ENCODE results near the gene BRD9.

Gene BRD9

DNA sequence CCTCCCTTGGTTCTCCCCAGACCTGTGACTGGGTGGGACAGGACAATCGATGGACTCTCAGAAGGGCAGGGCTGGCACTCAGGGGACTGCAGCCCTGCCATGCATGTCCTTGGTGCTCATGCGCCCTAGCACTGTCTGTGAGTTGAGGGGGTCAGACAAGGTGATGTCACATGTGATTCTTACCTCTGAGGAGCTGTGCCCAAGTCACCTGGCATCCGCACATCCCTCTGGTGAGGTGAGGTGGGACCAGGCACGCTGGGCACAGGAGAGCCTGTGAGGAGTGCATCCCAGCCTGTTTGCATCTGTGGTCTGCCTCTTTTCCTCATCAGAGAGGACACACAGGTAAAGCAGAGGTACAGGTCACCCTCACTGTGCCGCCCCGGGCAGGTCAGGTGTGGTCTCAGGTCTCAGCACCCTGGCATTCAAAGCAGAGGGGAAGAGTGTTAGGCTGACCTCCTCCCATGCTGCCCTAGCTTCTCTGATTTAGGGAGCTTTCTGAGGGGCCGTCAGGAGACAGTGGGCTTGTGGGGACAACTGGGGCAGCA, 14.8 kb upstream of the BRD9 start:
- Histone ChIP-seq H3K36me3 (ENCODE audit: insufficient read depth) (peaks cover 4% of the 10 kb centered on the region), H3K9ac (no peak overlapping the region), H4K20me1 (ENCODE audit: insufficient read depth) (no peaks in the 10 kb centered on the region), H3K27me3 (ENCODE audit: insufficient read depth, low read depth) (no peaks in the 10 kb centered on the region), H2AFZ (ENCODE audit: low read depth) (no peak overlapping the region), H3K79me2 (ENCODE audit: insufficient read depth, low read depth) (no peaks in the 10 kb centered on the region), H3K4me3 (IDR thresholded peaks at IDR 0.05; ENCODE audit: insufficient read depth, low read depth, low read length) (no peak overlapping the region), H3K4me2 (no peak overlapping the region), H3K27ac (no peak overlapping the region), H3K4me1 (ENCODE audit: low read depth, poor library complexity, severe bottlenecking) (no peaks in the 10 kb centered on the region)
- TF ChIP-seq, protein P1, sequence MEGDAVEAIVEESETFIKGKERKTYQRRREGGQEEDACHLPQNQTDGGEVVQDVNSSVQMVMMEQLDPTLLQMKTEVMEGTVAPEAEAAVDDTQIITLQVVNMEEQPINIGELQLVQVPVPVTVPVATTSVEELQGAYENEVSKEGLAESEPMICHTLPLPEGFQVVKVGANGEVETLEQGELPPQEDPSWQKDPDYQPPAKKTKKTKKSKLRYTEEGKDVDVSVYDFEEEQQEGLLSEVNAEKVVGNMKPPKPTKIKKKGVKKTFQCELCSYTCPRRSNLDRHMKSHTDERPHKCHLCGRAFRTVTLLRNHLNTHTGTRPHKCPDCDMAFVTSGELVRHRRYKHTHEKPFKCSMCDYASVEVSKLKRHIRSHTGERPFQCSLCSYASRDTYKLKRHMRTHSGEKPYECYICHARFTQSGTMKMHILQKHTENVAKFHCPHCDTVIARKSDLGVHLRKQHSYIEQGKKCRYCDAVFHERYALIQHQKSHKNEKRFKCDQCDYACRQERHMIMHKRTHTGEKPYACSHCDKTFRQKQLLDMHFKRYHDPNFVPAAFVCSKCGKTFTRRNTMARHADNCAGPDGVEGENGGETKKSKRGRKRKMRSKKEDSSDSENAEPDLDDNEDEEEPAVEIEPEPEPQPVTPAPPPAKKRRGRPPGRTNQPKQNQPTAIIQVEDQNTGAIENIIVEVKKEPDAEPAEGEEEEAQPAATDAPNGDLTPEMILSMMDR (conservative IDR thresholded peaks at IDR 0.05; ENCODE audit: low read depth, low read length) = no peak

DNA sequence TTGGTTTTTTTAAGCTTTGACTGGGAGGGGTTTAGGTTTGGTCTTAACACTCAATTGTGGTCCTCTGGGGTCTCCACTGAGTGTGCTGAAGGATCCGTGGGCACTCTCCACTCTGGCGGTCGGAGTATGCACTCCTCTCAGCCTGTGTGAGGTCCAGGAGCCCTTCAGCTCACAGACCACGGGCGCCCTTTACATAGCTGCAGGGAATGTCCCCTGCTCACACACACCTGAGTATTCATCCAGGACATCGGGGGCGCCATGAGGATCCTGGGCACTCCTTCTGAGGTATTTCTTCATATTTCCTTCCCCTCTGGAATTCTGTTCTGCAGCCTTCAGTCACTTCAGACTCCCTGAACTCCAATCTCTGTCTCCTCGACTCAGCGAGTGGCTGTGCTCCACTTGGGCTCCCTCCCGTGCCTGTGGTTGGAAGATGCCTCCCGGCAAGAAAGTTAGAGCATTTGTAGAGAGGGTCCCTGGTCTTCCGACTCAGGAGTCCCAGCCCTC, 12.6 kb upstream of the BRD9 start:
- Histone ChIP-seq H4K20me1 (ENCODE audit: insufficient read depth) (no peaks in the 10 kb centered on the region), H3K79me2 (ENCODE audit: insufficient read depth, low read depth) (no peaks in the 10 kb centered on the region; the same call in 1 of the 2 replicates), H3K36me3 (ENCODE audit: insufficient read depth) (peaks cover 4% of the 10 kb centered on the region), H3K27me3 (ENCODE audit: insufficient read depth, low read depth) (no peaks in the 10 kb centered on the region), H3K27ac (no peak overlapping the region), H2AFZ (ENCODE audit: low read depth) (no peak overlapping the region), H3K4me1 (ENCODE audit: low read depth, poor library complexity, severe bottlenecking) (no peaks in the 10 kb centered on the region), H3K9ac (no peak overlapping the region), H3K4me3 (IDR thresholded peaks at IDR 0.05; ENCODE audit: insufficient read depth, low read depth, low read length) (no peak overlapping the region), H3K4me2 (no peak overlapping the region)
- TF ChIP-seq, protein P1 (conservative IDR thresholded peaks at IDR 0.05; ENCODE audit: low read depth, low read length) = no peak

DNA sequence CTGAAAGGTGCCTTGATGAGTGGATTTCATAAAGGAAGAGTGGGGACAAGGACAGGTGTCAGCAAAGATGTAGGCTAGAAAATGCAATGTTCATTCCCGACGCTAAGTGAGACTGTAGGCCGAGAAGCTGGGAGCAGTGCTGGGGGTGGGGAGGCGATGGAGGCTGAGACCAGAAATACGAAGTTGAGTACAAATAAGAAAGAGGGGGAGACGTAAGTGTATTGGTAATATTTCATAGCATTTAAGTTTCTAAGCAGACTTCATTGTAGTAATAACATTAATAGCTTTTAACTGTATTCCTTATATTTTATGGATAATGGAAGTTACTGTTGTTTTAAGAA, 11.1 kb upstream of the BRD9 start:
- no peaks in the 10 kb centered on the region for H3K4me1 ChIP-seq (ENCODE audit: low read depth, poor library complexity, severe bottlenecking)
- TF ChIP-seq, protein P1 (conservative IDR thresholded peaks at IDR 0.05; ENCODE audit: low read depth, low read length) = no peak
- no peaks in the 10 kb centered on the region for H3K27me3 ChIP-seq (ENCODE audit: insufficient read depth, low read depth)
- H3K27ac ChIP-seq = no peak overlapping the region
- H4K20me1 ChIP-seq (ENCODE audit: insufficient read depth) = no peaks in the 10 kb centered on the region
- no peak overlapping the region for H3K4me2 ChIP-seq
- H3K4me3 ChIP-seq (IDR thresholded peaks at IDR 0.05; ENCODE audit: insufficient read depth, low read depth, low read length) = no peak overlapping the region
- H3K9ac ChIP-seq = no peak overlapping the region
- peaks cover 4% of the 10 kb centered on the region for H3K36me3 ChIP-seq (ENCODE audit: insufficient read depth)
- no peaks in the 10 kb centered on the region; the same call in 1 of the 2 replicates for H3K79me2 ChIP-seq (ENCODE audit: insufficient read depth, low read depth)
- H2AFZ ChIP-seq (ENCODE audit: low read depth) = no peak overlapping the region

DNA sequence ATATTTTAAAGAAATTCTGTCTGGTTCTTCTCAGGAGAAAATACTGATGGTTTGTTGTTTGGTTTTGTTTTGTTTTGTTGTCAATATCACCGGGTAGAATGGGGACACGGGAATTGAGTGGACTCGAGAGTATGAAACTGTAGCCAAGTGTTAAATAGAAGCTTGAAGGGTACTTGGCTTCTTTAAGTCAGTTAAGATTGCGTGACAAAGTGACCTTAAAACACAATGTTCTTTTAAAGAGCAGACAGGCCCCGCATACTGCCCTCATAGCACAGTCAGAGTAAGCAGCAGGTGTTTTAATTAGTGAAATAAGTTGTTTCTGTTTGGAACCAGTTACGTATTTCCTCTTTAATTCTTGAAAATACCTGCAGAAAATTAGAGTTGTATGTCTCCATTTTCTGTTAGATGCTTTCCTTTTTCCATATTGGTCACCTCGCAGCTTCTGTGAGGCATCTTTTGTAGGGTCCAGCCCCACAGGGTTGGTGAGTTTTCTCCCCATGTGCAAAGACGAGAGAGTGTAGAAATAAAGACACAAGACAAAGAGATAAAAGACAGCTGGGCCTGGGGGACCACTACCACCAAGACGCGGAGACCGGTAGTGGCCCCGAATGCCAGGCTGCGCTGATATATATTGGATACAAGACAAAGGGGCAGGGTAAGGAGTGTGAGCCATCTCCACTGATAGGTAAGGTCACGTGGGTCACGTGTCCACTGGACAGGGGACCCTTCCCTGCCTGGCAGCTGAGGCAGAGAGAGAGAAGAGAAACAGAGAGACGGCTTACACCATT, 9.7 kb upstream of the BRD9 start:
- Histone ChIP-seq H3K4me2 (no peak overlapping the region), H2AFZ (ENCODE audit: low read depth) (no peak overlapping the region), H3K27ac (no peak overlapping the region), H3K36me3 (ENCODE audit: insufficient read depth) (no peaks in the 10 kb centered on the region; the same call in 1 of the 2 replicates), H3K27me3 (ENCODE audit: insufficient read depth, low read depth) (no peaks in the 10 kb centered on the region), H3K79me2 (ENCODE audit: insufficient read depth, low read depth) (no peaks in the 10 kb centered on the region; the same call in 1 of the 2 replicates), H3K9ac (no peak overlapping the region), H3K4me3 (IDR thresholded peaks at IDR 0.05; ENCODE audit: insufficient read depth, low read depth, low read length) (no peak overlapping the region), H3K4me1 (ENCODE audit: low read depth, poor library complexity, severe bottlenecking) (no peaks in the 10 kb centered on the region), H4K20me1 (ENCODE audit: insufficient read depth) (no peaks in the 10 kb centered on the region)
- TF ChIP-seq, protein P1 (conservative IDR thresholded peaks at IDR 0.05; ENCODE audit: low read depth, low read length) = no peak

Data from KMS-11 (cell line).